COR-L47 (cell line): ENCODE measurements around the gene ELOVL2.

Experiments used
- DNase-seq: peaks from one replicate; lab custom pipeline; 2025; lab: John Stamatoyannopoulos, UW

The ELOVL2 gene

GRCh38 chr6:11058406-11058805 lies 14.3 kb upstream of the ELOVL2 start:
- DNase-seq = no peak

- DNase-seq = no peak
Observed at GRCh38 chr6:11056871-11057270, 12.8 kb upstream of the ELOVL2 start.

- no peak for DNase-seq
Observed at GRCh38 chr6:11055127-11055627, 11.1 kb upstream of the ELOVL2 start.

- no peak for DNase-seq
Observed at GRCh38 chr6:11054722-11055121, 10.6 kb upstream of the ELOVL2 start.

GRCh38 chr6:11053307-11053706 lies 9.2 kb upstream of the ELOVL2 start:
- DNase-seq = no peak

- DNase-seq = no peak
Observed at GRCh38 chr6:11050731-11051130, 6.6 kb upstream of the ELOVL2 start.

- no peak for DNase-seq
Observed at GRCh38 chr6:11044712-11045167, 635 bp upstream of the ELOVL2 start.

GRCh38 chr6:11043378-11043960 lies 636 bp downstream of the ELOVL2 start:
- DNase-seq = no peak

GRCh38 chr6:11042750-11043377 lies 1.2 kb downstream of the ELOVL2 start:
- no peak for DNase-seq

- DNase-seq = no peak
Observed at GRCh38 chr6:11042025-11042749, 1.9 kb downstream of the ELOVL2 start.

GRCh38 chr6:11040134-11040533 lies 4.0 kb downstream of the ELOVL2 start:
- DNase-seq = no peak

GRCh38 chr6:11039040-11039439 lies 5.1 kb downstream of the ELOVL2 start:
- no peak for DNase-seq

GRCh38 chr6:11036977-11037430 lies 7.1 kb downstream of the ELOVL2 start:
- no peak for DNase-seq

GRCh38 chr6:11036351-11036740 lies 7.8 kb downstream of the ELOVL2 start:
- DNase-seq = no peak

- DNase-seq = no peak
Observed at GRCh38 chr6:11035616-11036350, 8.3 kb downstream of the ELOVL2 start.

GRCh38 chr6:11033825-11034224 lies 10.3 kb downstream of the ELOVL2 start:
- DNase-seq = no peak

- no peak for DNase-seq
Observed at GRCh38 chr6:11030904-11031303, 13.2 kb downstream of the ELOVL2 start.

- no peak for DNase-seq
Observed at GRCh38 chr6:11028959-11029358, 15.1 kb downstream of the ELOVL2 start.

- no peak for DNase-seq
Observed at GRCh38 chr6:11027565-11028110, 16.5 kb downstream of the ELOVL2 start.

- no peak for DNase-seq
Observed at GRCh38 chr6:11025921-11026635, 18.0 kb downstream of the ELOVL2 start.

GRCh38 chr6:11025130-11025529 lies 19.0 kb downstream of the ELOVL2 start:
- DNase-seq = no peak
